ENCODE measurements around the gene GRM7. TPM values are rescaled to one million over a fixed set of nuclear protein-coding genes. Genes with fewer than 3 reads are reported as not detected.

Gene GRM7
- total and polyA plus RNA-seq, 2 experiments from 2014 or later: 0.40 TPM; not detected in 1

- TF ChIP-seq ZNF462 (CRISPR knock-in tag; IDR thresholded peaks at IDR 0.05) (no peak), CTCF (conservative IDR thresholded peaks at IDR 0.05; ENCODE audit: low read depth in 2 of 2) (no peak), STAT1 (IDR thresholded peaks at IDR 0.05; ENCODE audit: unreplicated experiment) (no peak), ZNF114 (CRISPR knock-in tag; IDR thresholded peaks at IDR 0.05) (no peak), EZH2 (IDR thresholded peaks at IDR 0.05; ENCODE audit: low read depth, unreplicated experiment) (no peak), NANOG (IDR thresholded peaks at IDR 0.05; ENCODE audit: borderline replicate concordance) (no peak)
Measured at GRCh38 chr3:7407107-7407506, 546.2 kb downstream of the GRM7 start (continued).

GRCh38 chr3:7410782-7411181 is 549.9 kb downstream of the GRM7 start:
- peak; percentile 72 for ATAC-seq

More at GRCh38 chr3:7410782-7411181, 549.9 kb downstream of the GRM7 start:
- Histone ChIP-seq H3K36me3 (ENCODE audit: insufficient read depth) (no peaks in the 10 kb centered on the region), H3K27ac (ENCODE audit: low read depth) (no peak overlapping the region), H3K4me3 (no peak overlapping the region), H3K9me2 (ENCODE audit: insufficient read depth) (0 out of 2 replicates have a peak, but pooled peaks cover 8% of the 10 kb centered on the region), H4K20me1 (replicated peaks; ENCODE audit: insufficient read depth) (no peaks in the 10 kb centered on the region), H3K27me3 (ENCODE audit: insufficient read depth) (no peaks in the 10 kb centered on the region), H3K4me2 (no peak overlapping the region), H3K79me2 (replicated peaks; ENCODE audit: insufficient read depth) (no peaks in the 10 kb centered on the region), H2AFZ (no peak overlapping the region), H3F3A (replicated peaks; ENCODE audit: low read depth) (no peaks in the 10 kb centered on the region), H3K4me1 (ENCODE audit: insufficient read depth) (no peaks in the 10 kb centered on the region)
- TF ChIP-seq EZH2 (IDR thresholded peaks at IDR 0.05; ENCODE audit: low read depth, unreplicated experiment): no peak
- TF ChIP-seq CTCF (conservative IDR thresholded peaks at IDR 0.05; ENCODE audit: low read depth in 2 of 2): peak; percentile 40 to 44
- H3K27me3 Mint-ChIP-seq (ENCODE audit: insufficient read depth, low read depth, poor library complexity): peaks cover 3% of the 10 kb centered on the region
- no peak overlapping the region for H3K4me3 Mint-ChIP-seq
- no peak overlapping the region for H3K27ac Mint-ChIP-seq
- H3K4me1 Mint-ChIP-seq: no peaks in the 10 kb centered on the region
- no peaks in the 10 kb centered on the region; the same call in 1 of the 3 replicates for H3K9me3 Mint-ChIP-seq
- DNase-seq (ENCODE audit: low spot score): peak; percentile 42
- H3K36me3 Mint-ChIP-seq (ENCODE audit: low read depth): no peaks in the 10 kb centered on the region
